ENCODE results near the gene SRSF9. TPM values are rescaled to one million over a fixed set of nuclear protein-coding genes. Genes with fewer than 3 reads are reported as not detected.

SRSF9 gene
- polyA plus RNA-seq, 3 donors, result 68.8 to 95.0 (median 91.8) TPM

- no peak overlapping the region for H3K27ac ChIP-seq (ENCODE audit: low read depth, low read length)
- WGBS, 3 donors, result 60 to 69% (median 61%) methylated on average over 8 of the region's 8 CpGs
Measured at GRCh38 chr12:120428597-120429229, 40.8 kb downstream of the SRSF9 start.

- 70 to 78% (median 75%) methylated on average over 3 of the region's 3 CpGs for WGBS, 3 donors
- H3K27ac ChIP-seq (ENCODE audit: low read depth, low read length), result no peak overlapping the region
Measured at GRCh38 chr12:120425797-120426196, 43.8 kb downstream of the SRSF9 start.

GRCh38 chr12:120422892-120423456 is 46.6 kb downstream of the SRSF9 start:
- no peak overlapping the region for H3K27ac ChIP-seq (ENCODE audit: low read depth, low read length)
- 52 to 82% (median 56%) methylated on average over 7 of the region's 7 CpGs for WGBS, 3 donors

DNA sequence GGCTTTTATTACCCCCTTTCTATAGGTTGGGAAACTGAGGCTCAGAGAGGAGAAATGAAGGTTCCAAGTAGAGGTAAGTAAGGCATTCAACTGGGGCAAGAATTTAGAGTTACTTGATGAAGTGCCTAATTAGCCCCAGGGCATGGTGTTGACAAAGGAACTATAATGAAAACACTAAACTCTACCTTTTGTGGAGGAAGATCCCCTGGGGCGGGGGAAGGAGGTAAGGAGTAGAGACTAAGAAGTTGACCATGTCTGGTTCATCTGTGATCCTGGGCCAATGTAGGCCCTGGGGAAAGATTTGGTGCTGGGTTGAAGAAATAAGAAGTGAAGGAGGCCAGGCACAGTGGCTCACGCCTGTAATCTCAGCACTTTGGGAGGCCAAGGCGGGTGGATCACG is 47.8 kb downstream of the SRSF9 start:
- H3K27ac ChIP-seq (ENCODE audit: low read depth, low read length), result no peak overlapping the region
- 84 to 91% (median 85%) methylated on average over 4 of the region's 4 CpGs for WGBS, 3 donors

- no peak overlapping the region for H3K27ac ChIP-seq (ENCODE audit: low read depth, low read length)
- 88 to 95% (median 91%) methylated on average over 4 of the region's 4 CpGs for WGBS, 3 donors
Measured at GRCh38 chr12:120417917-120418580, 51.5 kb downstream of the SRSF9 start.

GRCh38 chr12:120416490-120417216 is 52.9 kb downstream of the SRSF9 start:
- H3K27ac ChIP-seq (ENCODE audit: low read depth, low read length), result no peak overlapping the region
- WGBS, 3 donors, result 79 to 87% (median 79%) methylated on average over 7 of the region's 7 CpGs

GRCh38 chr12:120413901-120414695 is 55.5 kb downstream of the SRSF9 start:
- 25 to 61% (median 55%) methylated on average over 13 of the region's 13 CpGs for WGBS, 3 donors

GRCh38 chr12:120412421-120412820 is 57.1 kb downstream of the SRSF9 start:
- no peak overlapping the region for H3K27ac ChIP-seq (ENCODE audit: low read depth, low read length)
- WGBS, 3 donors, result 77 to 88% (median 82%) methylated on average over 7 of the region's 7 CpGs

More at GRCh38 chr12:120413901-120414695, 55.5 kb downstream of the SRSF9 start:
- no peak overlapping the region for H3K27ac ChIP-seq (ENCODE audit: low read depth, low read length)

Other genes with a start within 250 kb of the SRSF9 start
- gene PXN, start 204.0 kb downstream of the SRSF9 start, polyA plus RNA-seq, result 100 to 1,000 TPM in 1 of 3 donors, 10 to 100 TPM in 2; 24.5 to 126 (median 77.4) TPM
- gene RNU4-2, start 177.8 kb downstream of the SRSF9 start, polyA plus RNA-seq, result not detected
- not detected for gene RNU4-1, start 176.5 kb downstream of the SRSF9 start, polyA plus RNA-seq
- under 1 TPM; 0.56 to 0.93 (median 0.91) TPM for gene SIRT4, start 167.4 kb downstream of the SRSF9 start, polyA plus RNA-seq
- gene PLA2G1B, start 142.0 kb downstream of the SRSF9 start, polyA plus RNA-seq, result over 10,000 TPM in 1 of 3 donors, 10 to 100 TPM in 1, 1 to 10 TPM in 1; 2.3 to 10,835 (median 11.8) TPM
- 1 to 10 TPM in 1 of 3 donors, under 1 TPM in 1, not detected in 1; 0.45 to 1.1 TPM for gene MSI1, start 100.6 kb downstream of the SRSF9 start, polyA plus RNA-seq
- gene COX6A1, start 31.6 kb downstream of the SRSF9 start, polyA plus RNA-seq, result 100 to 1,000 TPM; 424 to 983 (median 500) TPM
- 10 to 100 TPM; 29.0 to 34.4 (median 29.1) TPM for gene TRIAP1, start 23.4 kb downstream of the SRSF9 start, polyA plus RNA-seq
- gene GATC, start 23.3 kb downstream of the SRSF9 start, polyA plus RNA-seq, result 10 to 100 TPM; 10.6 to 13.4 (median 12.3) TPM
- gene DYNLL1, start 26.4 kb upstream of the SRSF9 start, polyA plus RNA-seq, result 100 to 1,000 TPM; 137 to 522 (median 243) TPM
- 10 to 100 TPM; 17.8 to 38.9 (median 28.2) TPM for gene COQ5, start 59.4 kb upstream of the SRSF9 start, polyA plus RNA-seq
- gene RNF10, start 64.6 kb upstream of the SRSF9 start, polyA plus RNA-seq, result 100 to 1,000 TPM in 2 of 3 donors, 10 to 100 TPM in 1; 54.4 to 141 (median 103) TPM
- gene POP5, start 111.7 kb upstream of the SRSF9 start, polyA plus RNA-seq, result 10 to 100 TPM; 25.4 to 55.2 (median 50.0) TPM
- 10 to 100 TPM in 1 of 3 donors, 1 to 10 TPM in 1, under 1 TPM in 1; 0.45 to 14.5 (median 6.2) TPM for gene CABP1, start 170.9 kb upstream of the SRSF9 start, polyA plus RNA-seq
- 10 to 100 TPM; 44.0 to 54.8 (median 45.1) TPM for gene MLEC, start 217.4 kb upstream of the SRSF9 start, polyA plus RNA-seq
- gene UNC119B, start 240.7 kb upstream of the SRSF9 start, polyA plus RNA-seq, result 10 to 100 TPM; 14.9 to 18.9 (median 15.2) TPM

Data from adipose tissue (tissue), 3 donors.